C4-2B (cell line): ENCODE measurements around the gene RGS7.

ENCODE experiments used
- H3K27ac ChIP-seq: fragments of 450-650 bp; 2 replicates; pipeline ENCODE4 v1.5.1; 2017
- ZFX ChIP-seq: fragments of 450-650 bp; IDR thresholded peaks from 2 replicates; pipeline ENCODE4 v1.6.1; 2017
- TF ChIP-seq, protein P1 (sequence below): fragments of 450-650 bp; conservative IDR thresholded peaks from 2 replicates; pipeline ENCODE4 v1.5.1; 2017; ENCODE audit warnings: mild to moderate bottlenecking

The RGS7 gene

DNA sequence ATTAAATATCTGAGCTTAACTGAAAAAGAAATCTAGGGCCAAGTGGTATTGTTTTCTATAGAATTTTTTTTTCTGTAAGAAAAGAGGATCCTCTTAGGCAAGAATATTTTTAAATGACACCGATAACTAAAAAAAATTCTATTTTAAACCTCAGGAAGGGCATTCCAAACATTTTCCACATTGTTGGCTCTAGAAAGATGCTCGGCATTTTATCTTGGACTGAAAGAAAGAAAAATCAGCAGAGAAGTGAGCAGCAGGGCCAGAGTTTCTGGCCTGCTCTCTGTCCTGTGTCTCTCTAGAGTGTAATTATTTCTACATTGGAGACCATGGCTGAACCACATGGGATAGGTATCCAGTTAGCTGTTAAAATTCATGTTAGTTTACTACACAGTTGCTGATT is 552.5 kb downstream of the RGS7 start:
- H3K27ac ChIP-seq: no peak overlapping the region
- TF ChIP-seq, protein P1, sequence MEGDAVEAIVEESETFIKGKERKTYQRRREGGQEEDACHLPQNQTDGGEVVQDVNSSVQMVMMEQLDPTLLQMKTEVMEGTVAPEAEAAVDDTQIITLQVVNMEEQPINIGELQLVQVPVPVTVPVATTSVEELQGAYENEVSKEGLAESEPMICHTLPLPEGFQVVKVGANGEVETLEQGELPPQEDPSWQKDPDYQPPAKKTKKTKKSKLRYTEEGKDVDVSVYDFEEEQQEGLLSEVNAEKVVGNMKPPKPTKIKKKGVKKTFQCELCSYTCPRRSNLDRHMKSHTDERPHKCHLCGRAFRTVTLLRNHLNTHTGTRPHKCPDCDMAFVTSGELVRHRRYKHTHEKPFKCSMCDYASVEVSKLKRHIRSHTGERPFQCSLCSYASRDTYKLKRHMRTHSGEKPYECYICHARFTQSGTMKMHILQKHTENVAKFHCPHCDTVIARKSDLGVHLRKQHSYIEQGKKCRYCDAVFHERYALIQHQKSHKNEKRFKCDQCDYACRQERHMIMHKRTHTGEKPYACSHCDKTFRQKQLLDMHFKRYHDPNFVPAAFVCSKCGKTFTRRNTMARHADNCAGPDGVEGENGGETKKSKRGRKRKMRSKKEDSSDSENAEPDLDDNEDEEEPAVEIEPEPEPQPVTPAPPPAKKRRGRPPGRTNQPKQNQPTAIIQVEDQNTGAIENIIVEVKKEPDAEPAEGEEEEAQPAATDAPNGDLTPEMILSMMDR: no peak
- TF ChIP-seq ZFX: no peak

DNA sequence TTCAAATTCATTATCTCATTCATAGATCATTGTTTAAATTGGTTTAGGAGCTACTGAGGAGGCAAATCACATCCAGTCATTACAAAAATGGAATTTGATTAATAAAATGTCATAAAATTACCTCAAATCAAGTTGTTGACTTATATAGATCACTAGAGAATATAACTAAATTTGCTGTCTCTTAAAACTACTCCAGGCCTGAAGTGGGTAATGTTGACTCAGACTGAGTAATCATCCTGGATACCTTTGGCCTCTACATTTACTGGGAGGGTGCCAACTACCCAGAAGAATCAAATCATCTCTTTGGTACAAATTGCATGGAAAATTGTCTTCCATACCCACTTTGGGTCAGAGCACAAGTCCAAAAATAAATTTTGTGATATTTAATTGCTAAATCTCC is 553.9 kb downstream of the RGS7 start:
- H3K27ac ChIP-seq: no peak overlapping the region
- TF ChIP-seq ZFX: no peak

DNA sequence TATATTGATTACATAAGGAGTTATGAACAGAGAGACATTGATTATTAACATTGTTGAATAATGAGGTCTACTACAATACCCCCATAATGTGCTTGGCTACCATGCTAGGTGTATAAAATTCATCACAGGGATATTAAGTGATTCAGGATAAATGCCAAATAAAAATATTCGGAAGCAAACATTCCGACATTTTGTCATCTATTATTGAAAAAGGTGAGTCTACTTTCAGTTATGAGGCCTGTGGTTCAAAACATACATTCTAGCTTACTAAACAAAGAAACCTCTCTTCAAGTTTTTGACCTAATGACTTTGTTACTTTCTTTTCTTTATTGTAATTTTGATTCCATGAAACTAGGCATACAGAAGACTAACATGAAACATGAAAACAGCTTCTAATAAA is 554.7 kb downstream of the RGS7 start:
- H3K27ac ChIP-seq: no peak overlapping the region

DNA sequence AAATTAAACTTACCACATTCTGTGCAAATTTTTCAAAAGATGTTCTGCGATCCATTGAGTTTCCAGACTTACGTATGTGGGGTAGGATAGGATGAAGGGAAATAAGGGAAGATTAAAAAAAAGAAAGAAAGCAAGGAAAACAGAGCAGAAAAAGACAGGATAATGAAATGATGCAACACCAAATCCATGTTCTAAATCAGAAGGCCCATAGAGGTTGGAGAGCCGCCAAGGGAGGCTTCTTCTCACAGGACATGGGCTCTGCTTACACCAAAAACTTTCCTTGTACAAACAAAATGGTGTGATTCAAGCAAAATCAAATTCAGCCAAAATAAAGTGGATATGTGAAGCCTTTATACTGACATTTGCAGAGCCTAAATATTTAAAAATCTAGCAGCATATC is 555.6 kb downstream of the RGS7 start:
- TF ChIP-seq, protein P1: no peak
- TF ChIP-seq ZFX: no peak
- H3K27ac ChIP-seq: no peak overlapping the region

More for the DNA sequence above, 554.7 kb downstream of the RGS7 start:
- no peak for TF ChIP-seq ZFX
- TF ChIP-seq, protein P1: no peak

DNA sequence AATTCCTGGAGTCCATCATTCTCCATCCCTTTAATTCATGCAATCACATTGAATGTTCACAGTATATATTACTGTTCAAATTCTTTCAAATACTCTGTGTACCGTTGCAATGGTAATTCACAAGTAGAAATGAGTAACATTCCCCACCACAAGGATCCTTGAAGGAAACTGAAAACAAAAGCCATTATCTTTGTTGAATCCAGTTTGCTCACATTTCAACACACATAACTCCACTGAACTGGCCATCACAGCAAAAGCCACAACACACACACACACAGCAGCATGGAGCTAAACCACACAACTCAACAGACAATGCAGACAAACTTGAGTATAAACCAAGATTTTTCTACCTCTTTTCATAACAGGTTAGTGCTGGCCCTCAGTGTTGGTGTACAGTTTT is 556.7 kb downstream of the RGS7 start:
- H3K27ac ChIP-seq: no peak overlapping the region
- no peak for TF ChIP-seq ZFX
- TF ChIP-seq, protein P1: no peak

DNA sequence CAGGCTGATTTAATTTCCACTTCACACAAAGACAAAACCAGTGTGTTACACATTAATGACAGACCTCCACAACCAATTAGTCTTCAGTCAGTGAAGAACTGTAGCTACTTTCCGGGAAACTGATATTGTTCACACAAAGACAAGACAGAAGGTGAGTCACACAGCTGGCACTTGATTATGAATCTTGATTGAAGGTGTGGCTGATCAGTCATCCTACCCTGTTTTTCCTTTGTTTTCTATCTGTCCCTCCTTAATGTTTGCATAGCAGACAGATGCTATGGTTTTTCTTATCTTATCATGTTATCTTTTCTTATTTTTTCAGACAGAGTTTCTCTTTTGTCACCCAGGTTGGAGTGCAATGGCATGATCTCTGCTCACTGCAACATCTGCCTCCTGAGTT is 560.0 kb downstream of the RGS7 start:
- TF ChIP-seq, protein P1: no peak
- no peak for TF ChIP-seq ZFX
- H3K27ac ChIP-seq: no peak overlapping the region

DNA sequence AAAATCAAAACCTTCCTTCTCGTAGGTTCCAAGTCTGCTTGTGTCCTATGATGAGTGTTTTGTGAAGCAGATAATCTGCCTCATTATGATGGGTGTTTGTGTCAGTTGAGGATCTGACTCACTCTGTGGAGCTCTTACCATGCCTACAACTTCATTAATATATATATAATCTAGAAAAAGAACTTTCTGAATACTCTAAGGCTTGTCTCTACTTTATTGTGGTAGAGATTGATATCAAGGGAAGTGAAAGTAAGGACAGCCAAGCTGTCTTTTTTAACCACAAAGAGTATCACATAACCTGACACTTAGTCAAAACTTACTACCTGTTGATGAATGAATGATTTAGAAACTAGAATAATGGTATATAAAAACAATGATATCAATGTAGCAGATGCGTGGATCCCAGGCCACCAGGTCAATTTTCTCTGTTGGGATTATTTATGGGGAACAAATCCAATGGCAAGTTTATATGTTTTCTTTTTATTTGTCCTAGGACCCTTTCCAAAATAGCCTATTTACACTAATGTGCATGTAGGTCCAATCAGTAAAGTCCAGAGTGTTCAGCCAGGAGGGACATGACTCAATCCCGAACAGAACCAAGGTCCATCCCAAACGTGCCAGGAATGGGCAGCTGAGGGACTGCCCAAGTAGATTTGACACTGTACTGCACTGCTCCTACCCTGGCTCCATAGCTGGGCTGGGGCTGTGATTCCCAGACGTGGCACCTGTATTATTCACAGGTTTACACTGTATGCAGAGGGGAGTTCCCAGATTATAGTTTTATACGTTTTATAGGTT is 562.8 kb downstream of the RGS7 start:
- TF ChIP-seq, protein P1: no peak
- no peak for TF ChIP-seq ZFX
- no peak overlapping the region for H3K27ac ChIP-seq
